Endothelial cell of umbilical vein (primary cell): ENCODE results near the gene CLDN14. TPM values are rescaled to one million over a fixed set of nuclear protein-coding genes. Genes with fewer than 3 reads are reported as not detected.

Source experiments
- BruUV-seq: library from RNA; stranded (reverse); fragments of 400-500 nt; replicated peaks from 2 replicates; lab custom pipeline; 2021; lab: Mats Ljungman, UMichigan
- CTCF ChIA-PET: fragments of 300-600, 350-600 bp; sonication (Branson Sonifier 250); formaldehyde crosslinking; loops from one replicate; lab custom pipeline; 2021; ENCODE audit warnings: antibody characterized with exemption, inconsistent platforms; lab: Charles Lee
- POLR2A ChIA-PET: fragments of 300-600, 350-600 bp; sonication (Branson Sonifier 250); formaldehyde crosslinking; loops from one replicate; lab custom pipeline; 2021; ENCODE audit warnings: antibody characterized with exemption, inconsistent platforms; lab: Charles Lee
- DNase-seq: peaks from one replicate; pipeline ENCODE4 v3.0.0-alpha.2; 2011; ENCODE audit warnings: low read depth, low spot score
- FAIRE-seq: peaks from 2 replicates; lab custom pipeline; 2011; peaks lifted over from hg19 to GRCh38; lab: Jason Lieb, UNC
- H2AFZ ChIP-seq: 2 replicates; pipeline ENCODE4 v1.6.0; 2012; ENCODE audit warnings: low read depth, low read length, control low read depth, inconsistent platforms
- H3K27ac ChIP-seq: 2 replicates; pipeline ENCODE4 v1.5.1; 2011; ENCODE audit warnings: low read depth, mild to moderate bottlenecking, control low read depth, low read length, moderate library complexity; ENCODE audit not compliant: insufficient read depth
- H3K27me3 ChIP-seq, 2 experiments: 2 replicates each; pipeline versions ENCODE4 v1.6.0 to v1.6.1; 2011; ENCODE audit warnings: low read length in 2 of 2, mixed read lengths in 1 of 2; ENCODE audit not compliant: control insufficient read depth in 2 of 2, insufficient read depth in 2 of 2
- H3K36me3 ChIP-seq, 2 experiments: 2 replicates in 1 of 2; 3 replicates in 1 of 2; pipeline ENCODE4 v1.5.1; 2011; ENCODE audit warnings: low read length in 2 of 2, mild to moderate bottlenecking in 1 of 2, moderate library complexity in 1 of 2; ENCODE audit not compliant: control insufficient read depth in 2 of 2, insufficient read depth in 2 of 2; ENCODE audit errors: extremely low read depth in 1 of 2
- H3K4me1 ChIP-seq: 3 replicates; pipeline ENCODE4 v1.5.1; 2011; ENCODE audit warnings: mild to moderate bottlenecking, low read length; ENCODE audit not compliant: control insufficient read depth, insufficient read depth; ENCODE audit errors: extremely low read depth
- H3K4me2 ChIP-seq: 2 replicates; pipeline ENCODE4 v1.6.1; 2011; ENCODE audit warnings: low read length, control low read depth, mixed read lengths; ENCODE audit not compliant: insufficient read depth
- H3K4me3 ChIP-seq, 3 experiments: fragments of 200-600 bp in 1 of 3; sonication (generic), shearing (Covaris generic) in 1 of 3; replicated peaks in 1 of 3; 2 replicates each; pipeline ENCODE4 v1.5.1; 2011 to 2016; ENCODE audit warnings: control low read depth in 3 of 3, low read length in 3 of 3, mild to moderate bottlenecking in 2 of 3, inconsistent platforms in 1 of 3, low read depth in 1 of 3, moderate library complexity in 1 of 3; ENCODE audit not compliant: insufficient read depth in 1 of 3
- H3K79me2 ChIP-seq: 2 replicates; pipeline ENCODE4 v1.6.0; 2012; ENCODE audit warnings: low read length, inconsistent platforms; ENCODE audit not compliant: control insufficient read depth, insufficient read depth
- H3K9ac ChIP-seq: replicated peaks from 2 replicates; pipeline ENCODE3; 2011; ENCODE audit warnings: low read length, control low read depth; ENCODE audit not compliant: insufficient read depth; ENCODE audit errors: extremely low read depth
- H3K9me1 ChIP-seq: replicated peaks from 3 replicates; pipeline ENCODE4 v1.6.0; 2011; ENCODE audit warnings: mild to moderate bottlenecking, low read length; ENCODE audit not compliant: control insufficient read depth, insufficient read depth; ENCODE audit errors: extremely low read depth
- H3K9me3 ChIP-seq: replicated peaks from 2 replicates; pipeline ENCODE4 v1.5.1; 2012; ENCODE audit warnings: low read length, inconsistent platforms; ENCODE audit not compliant: control insufficient read depth, insufficient read depth
- H4K20me1 ChIP-seq: replicated peaks from 2 replicates; pipeline ENCODE3; 2011; ENCODE audit warnings: mild to moderate bottlenecking, low read length; ENCODE audit not compliant: control insufficient read depth, insufficient read depth; ENCODE audit errors: extremely low read depth
- EZH2 ChIP-seq: IDR thresholded peaks from 2 replicates; pipeline ENCODE4 v1.6.1; 2012; ENCODE audit warnings: borderline replicate concordance, low read depth, mild to moderate bottlenecking, moderate library complexity, low read length, inconsistent platforms; ENCODE audit not compliant: severe bottlenecking
- FOS ChIP-seq: IDR thresholded peaks from 2 replicates; pipeline ENCODE4 v1.6.1; 2011; ENCODE audit warnings: mild to moderate bottlenecking, low read length, moderate library complexity, borderline replicate concordance; ENCODE audit not compliant: insufficient read depth
- GATA2 ChIP-seq: IDR thresholded peaks from 2 replicates; pipeline ENCODE4 v1.7.0; 2011; ENCODE audit warnings: low read depth, mild to moderate bottlenecking, moderate library complexity, mixed read lengths, low read length; ENCODE audit not compliant: insufficient read length, insufficient read depth
- JUN ChIP-seq: IDR thresholded peaks from 2 replicates; pipeline ENCODE4 v1.6.1; 2011; ENCODE audit warnings: borderline replicate concordance, low read depth; ENCODE audit not compliant: insufficient read length, insufficient read depth
- MYC ChIP-seq: IDR thresholded peaks from one replicate; pipeline ENCODE4 v1.6.1; 2011; ENCODE audit warnings: mild to moderate bottlenecking, low read depth, low read length
- POLR2A ChIP-seq: IDR thresholded peaks from 2 replicates; pipeline ENCODE4 v1.6.1; 2012; ENCODE audit warnings: low read depth, mild to moderate bottlenecking, control low read depth, low read length
- POLR2AphosphoS5 ChIP-seq: IDR thresholded peaks from 2 replicates; pipeline ENCODE4 v1.6.1; 2012; ENCODE audit warnings: low read depth, mild to moderate bottlenecking, control low read depth, low read length, moderate library complexity; ENCODE audit not compliant: insufficient read depth
- dilution Hi-C: fragments of 300-500 bp; cut with MboI; formaldehyde crosslinking; loops from one replicate; pipeline ENCODE4 v1.15.0; 2019; ENCODE audit warnings: low sequenced_read_pairs; ENCODE audit not compliant: extremely low pct_ligation_motif_present
- intact Hi-C: fragments of 100-400 bp; cut with micrococcal nuclease; formaldehyde crosslinking; loops from one replicate; pipeline ENCODE4 v1.10.0; 2022
- polyA plus RNA-seq, 4 experiments: library from polyadenylated mRNA; depleted of rRNA in 3 of 4; stranded (reverse) in 3 of 4; unstranded in 1 of 4; fragments of >200 nt; gene quantifications; 2 replicates each; pipeline versions ENCODE4 v1.2.1 to v1.2.3, GENCODE V29; 2011 to 2012; ENCODE audit warnings: missing spikeins in 1 of 4
- total RNA-seq: library from RNA; stranded (reverse); gene quantifications from 2 replicates; pipeline ENCODE4 v1.2.3, GENCODE V29; 2021
- TF ChIP-seq, protein P1 (sequence below): IDR thresholded peaks from 2 replicates; pipeline ENCODE4 v1.6.1; 2011; ENCODE audit not compliant: insufficient read depth, insufficient read length
- TF ChIP-seq, protein P2 (sequence below), 2 donors: IDR thresholded peaks; 1 replicate in 1 of 2; 2 replicates in 1 of 2; pipeline ENCODE4 v1.5.1; 2011; ENCODE audit warnings: low read length in 2 of 2, mild to moderate bottlenecking in 2 of 2, moderate library complexity in 2 of 2, control low read depth in 1 of 2, inconsistent platforms in 1 of 2, low read depth in 1 of 2; ENCODE audit not compliant: insufficient read depth in 1 of 2; ENCODE audit errors: extremely low read depth in 1 of 2

Gene CLDN14
- total and polyA plus RNA-seq, 2 donors (not counting 3 experiments of a cell fraction or from before 2014, with no cell fraction given): 1.0 to 2.5 TPM

DNA sequence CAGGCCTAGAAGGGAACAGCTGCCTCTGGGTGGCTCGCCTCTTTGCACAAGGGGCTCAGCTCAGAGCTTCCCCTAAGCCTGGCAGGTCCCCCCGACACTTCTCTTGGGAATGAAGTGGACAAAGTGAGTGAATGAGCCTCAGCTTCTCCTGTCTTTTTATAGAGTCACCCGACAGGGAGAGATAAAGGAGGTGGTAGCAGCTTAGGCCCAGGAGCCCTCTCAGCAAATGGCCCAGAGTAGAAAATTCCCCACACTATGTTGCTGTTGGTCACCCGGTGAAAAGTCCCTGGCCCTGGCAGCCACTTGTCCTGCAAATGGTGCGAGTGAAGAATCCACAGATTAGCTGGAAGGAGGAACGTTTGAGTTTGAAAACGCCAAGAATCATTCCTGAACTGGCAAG is 2.4 kb downstream of the CLDN14 start:
- H3K4me3 ChIP-seq: no peak overlapping the region
- no peaks in the 10 kb centered on the region for H3K9me1 ChIP-seq
- FAIRE-seq: peak; percentile 4
- H3K9ac ChIP-seq: no peak overlapping the region
- dilution Hi-C loops: no loop called here
- H4K20me1 ChIP-seq: no peaks in the 10 kb centered on the region
- no peaks in the 10 kb centered on the region for H3K27me3 ChIP-seq
- CTCF ChIA-PET: interaction anchor here (0.9 to 3.3 kb wide), 6 partner anchors 12 to 153 kb away, joined by 3 to 18 read pairs (median 4); no protein-coding TSS in a partner anchor
- no peak for DNase-seq
- BruUV-seq: TSS peak; percentile 92
- H3K27ac ChIP-seq: peak overlapping the region; percentile 98
- TF ChIP-seq JUN (no peak), POLR2A (no peak), MYC (no peak), POLR2AphosphoS5 (no peak), FOS (no peak), EZH2 (no peak), GATA2 (no peak)
- TF ChIP-seq, protein P1, sequence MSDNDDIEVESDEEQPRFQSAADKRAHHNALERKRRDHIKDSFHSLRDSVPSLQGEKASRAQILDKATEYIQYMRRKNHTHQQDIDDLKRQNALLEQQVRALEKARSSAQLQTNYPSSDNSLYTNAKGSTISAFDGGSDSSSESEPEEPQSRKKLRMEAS: no peak
- TF ChIP-seq, protein P2, sequence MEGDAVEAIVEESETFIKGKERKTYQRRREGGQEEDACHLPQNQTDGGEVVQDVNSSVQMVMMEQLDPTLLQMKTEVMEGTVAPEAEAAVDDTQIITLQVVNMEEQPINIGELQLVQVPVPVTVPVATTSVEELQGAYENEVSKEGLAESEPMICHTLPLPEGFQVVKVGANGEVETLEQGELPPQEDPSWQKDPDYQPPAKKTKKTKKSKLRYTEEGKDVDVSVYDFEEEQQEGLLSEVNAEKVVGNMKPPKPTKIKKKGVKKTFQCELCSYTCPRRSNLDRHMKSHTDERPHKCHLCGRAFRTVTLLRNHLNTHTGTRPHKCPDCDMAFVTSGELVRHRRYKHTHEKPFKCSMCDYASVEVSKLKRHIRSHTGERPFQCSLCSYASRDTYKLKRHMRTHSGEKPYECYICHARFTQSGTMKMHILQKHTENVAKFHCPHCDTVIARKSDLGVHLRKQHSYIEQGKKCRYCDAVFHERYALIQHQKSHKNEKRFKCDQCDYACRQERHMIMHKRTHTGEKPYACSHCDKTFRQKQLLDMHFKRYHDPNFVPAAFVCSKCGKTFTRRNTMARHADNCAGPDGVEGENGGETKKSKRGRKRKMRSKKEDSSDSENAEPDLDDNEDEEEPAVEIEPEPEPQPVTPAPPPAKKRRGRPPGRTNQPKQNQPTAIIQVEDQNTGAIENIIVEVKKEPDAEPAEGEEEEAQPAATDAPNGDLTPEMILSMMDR (IDR thresholded peaks at IDR 0.05; ENCODE audit: extremely low read depth in 1 of 2, insufficient read depth in 1 of 2, low read depth in 1 of 2, low read length in 2 of 2): no peak
- no peak overlapping the region for H3K4me2 ChIP-seq
- H3K4me1 ChIP-seq: peaks cover 30% of the 10 kb centered on the region
- H3K79me2 ChIP-seq: peaks cover 13% of the 10 kb centered on the region
- peaks cover 6% of the 10 kb centered on the region in 2 experiments for H3K36me3 ChIP-seq
- POLR2A ChIA-PET: interaction anchor here (0.8 to 3.0 kb wide), 2 partner anchors 46 to 48 kb away, joined by 4 to 22 read pairs; no protein-coding TSS in a partner anchor
- intact Hi-C loops: no loop called here
- H2AFZ ChIP-seq: no peak overlapping the region
- no peaks in the 10 kb centered on the region for H3K9me3 ChIP-seq
